NCI-H2171 treated with DMSO at 0.1 percent for 48 hours (cell line): Measurements from ENCODE around the gene MAN1C1.
"Not testable (repeated sequence)": the region's sequence is repeated elsewhere in the genome, so short reads cannot be mapped to it uniquely, and the experiment has no call there.

Experiments used
- DNase-seq: peaks from one replicate; lab custom pipeline; 2025; lab: John Stamatoyannopoulos, UW

The MAN1C1 gene

DNA sequence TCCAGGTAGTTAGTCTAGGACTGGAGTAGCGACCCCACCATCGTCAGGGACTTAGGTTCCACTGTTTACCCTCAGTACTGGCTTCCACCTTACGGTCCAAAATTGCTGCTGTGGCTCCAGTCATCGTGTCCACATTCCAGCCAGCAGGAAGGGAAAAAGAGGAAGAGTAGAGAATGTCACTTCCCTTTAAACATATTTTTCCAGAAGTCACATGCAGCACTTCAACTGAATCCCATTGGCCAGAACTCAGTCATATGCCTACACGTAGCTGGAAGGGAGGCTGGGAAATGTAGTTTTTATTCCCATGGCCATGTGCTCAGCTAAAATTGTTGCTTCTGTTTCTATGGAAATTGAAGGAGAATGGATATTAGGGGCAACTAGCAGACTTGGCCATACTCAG is 99.3 kb downstream of the MAN1C1 start:
- DNase-seq = peak; percentile 54

- DNase-seq = peak; percentile 48
Observed at GRCh38 chr1:25716320-25716719, 99.7 kb downstream of the MAN1C1 start.

- DNase-seq = peak; percentile 53
Observed at GRCh38 chr1:25718732-25719131, 102.1 kb downstream of the MAN1C1 start.

GRCh38 chr1:25720624-25721023 is 104.0 kb downstream of the MAN1C1 start:
- no peak for DNase-seq

GRCh38 chr1:25723250-25723880 is 106.8 kb downstream of the MAN1C1 start:
- no peak for DNase-seq

GRCh38 chr1:25724201-25724600 is 107.6 kb downstream of the MAN1C1 start:
- DNase-seq = no peak

DNA sequence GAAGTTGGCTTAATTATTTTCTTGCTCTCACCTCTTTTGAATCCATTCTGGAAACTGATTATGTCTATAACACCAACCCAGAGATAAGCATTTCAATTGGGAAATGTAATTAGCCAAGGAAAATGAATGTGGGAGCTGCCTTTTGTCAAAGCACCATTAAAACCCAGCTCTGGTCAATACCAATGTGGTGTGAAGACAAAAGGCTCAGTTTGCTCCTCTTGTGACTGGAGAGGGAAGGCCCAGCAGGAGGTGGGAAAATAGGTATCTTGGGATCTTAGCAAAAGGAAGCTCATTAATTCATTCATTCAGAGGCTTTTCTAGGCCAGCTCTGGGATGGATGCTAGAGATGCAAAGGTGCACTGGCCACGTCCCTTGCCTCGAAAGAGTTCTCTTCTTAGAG is 108.4 kb downstream of the MAN1C1 start:
- DNase-seq = no peak

DNA sequence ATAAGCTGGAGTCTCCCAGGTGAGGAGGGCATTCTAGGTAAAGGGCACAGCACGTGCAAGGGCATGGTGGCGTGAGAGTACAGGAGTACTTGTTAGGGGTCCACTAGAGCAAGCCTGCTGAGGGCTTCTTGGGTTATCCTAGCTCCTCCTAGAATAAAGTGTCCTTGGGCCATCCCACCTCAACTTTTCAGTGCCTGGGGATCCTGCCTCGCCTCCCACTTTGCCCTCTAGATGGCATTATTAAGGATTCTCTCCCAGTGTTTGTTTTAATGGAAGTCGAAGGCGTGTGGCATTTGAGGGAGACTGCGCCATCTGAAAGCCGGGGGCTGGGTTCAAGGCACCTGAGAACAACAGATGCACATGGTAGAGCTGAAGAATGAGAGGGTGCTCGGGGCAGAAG is 108.9 kb downstream of the MAN1C1 start:
- no peak for DNase-seq

GRCh38 chr1:25727088-25727487 is 110.5 kb downstream of the MAN1C1 start:
- DNase-seq = no peak

GRCh38 chr1:25727635-25728286 is 111.2 kb downstream of the MAN1C1 start:
- no peak for DNase-seq

DNA sequence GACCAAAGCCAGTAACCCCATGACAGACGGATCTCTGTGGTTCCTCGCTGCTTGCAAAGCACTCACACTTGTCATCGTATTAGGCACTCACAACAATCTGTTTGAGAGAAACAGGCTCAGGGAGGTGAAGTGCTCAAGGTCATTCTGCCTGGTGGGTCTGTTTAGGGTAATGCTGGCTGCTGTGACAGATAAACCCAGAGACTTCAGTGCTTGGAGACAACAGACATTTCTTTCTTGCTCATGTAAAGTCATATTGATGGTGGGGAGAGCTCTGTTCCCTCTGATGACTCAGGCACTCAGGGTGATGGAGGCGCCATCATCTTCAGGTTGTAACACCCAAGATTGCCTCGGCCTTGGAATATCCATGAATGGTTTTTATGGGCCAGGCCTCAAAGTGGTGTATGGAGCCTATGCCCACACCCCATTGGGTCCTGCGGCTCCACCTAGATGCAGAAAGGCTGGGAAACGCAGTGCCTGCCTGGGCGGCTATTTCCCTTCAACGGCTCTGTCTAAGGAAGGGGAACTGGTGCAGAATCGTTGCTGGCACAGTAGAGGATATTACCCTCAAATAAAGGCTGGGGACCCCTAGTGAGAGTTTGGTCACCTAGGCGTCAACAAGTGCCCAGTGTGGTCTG is 111.8 kb downstream of the MAN1C1 start:
- DNase-seq = no peak

- no peak for DNase-seq
Observed at GRCh38 chr1:25729045-25729444, 112.5 kb downstream of the MAN1C1 start.

DNA sequence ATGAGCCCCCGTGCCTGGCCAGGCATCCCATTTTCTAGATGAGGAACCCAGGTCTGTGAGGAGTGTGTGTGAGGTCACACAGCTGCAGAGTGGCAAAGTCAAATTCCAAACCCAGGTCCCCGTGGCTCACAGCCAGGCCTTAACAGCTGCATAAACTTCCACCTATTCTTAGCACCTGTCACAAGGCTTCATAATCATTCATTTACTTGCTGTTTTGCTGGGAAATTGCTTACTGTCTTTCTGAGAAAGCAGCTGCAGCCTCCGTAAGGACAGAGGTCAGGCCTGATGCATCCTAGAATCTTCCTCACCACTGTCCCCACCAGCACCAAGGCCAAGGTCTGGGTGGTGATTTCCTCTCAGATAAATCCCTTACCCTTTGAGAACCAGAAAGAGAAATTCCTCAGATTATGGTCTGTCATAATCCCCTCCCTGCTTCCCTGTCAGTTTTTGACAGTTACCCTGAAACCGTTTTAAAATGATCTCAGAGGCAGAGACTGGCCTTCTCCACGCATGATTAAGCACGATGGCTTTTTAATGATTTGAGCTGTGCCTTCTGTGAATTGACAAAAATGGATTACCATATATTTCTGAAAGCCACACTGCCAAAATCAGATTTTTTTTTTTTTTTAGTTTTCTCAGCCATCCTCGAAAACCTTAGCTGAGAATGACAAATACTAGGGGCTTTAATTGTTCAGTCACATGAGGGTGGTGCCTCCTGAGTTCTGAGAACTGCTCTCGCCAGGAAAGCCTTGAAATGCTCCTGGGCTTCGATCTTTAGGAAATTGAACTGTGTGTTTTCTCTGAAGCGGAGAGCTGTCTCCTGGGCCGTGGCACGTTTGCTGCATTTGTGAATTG is 113.4 kb downstream of the MAN1C1 start:
- peak; percentile 71 for DNase-seq

DNA sequence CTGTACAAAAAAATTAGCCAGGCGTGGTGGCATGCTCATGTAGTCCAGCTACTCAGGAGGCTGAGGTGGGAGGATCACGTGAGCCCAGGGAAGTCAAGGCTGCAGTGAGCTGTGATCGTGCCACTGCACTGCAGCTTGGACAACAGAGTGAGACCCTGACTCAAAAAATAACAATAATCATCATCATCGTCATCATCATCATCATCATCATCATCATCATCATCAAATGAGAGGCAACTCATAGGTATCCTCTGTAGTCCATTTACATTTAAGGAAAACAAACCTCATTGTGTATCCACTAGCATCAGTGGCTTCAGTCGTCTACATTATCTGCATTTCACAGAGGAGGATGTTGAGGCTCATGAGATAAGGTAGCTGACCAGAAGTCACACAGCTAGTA is 114.6 kb downstream of the MAN1C1 start:
- no peak for DNase-seq

- DNase-seq = peak; percentile 61
Observed at GRCh38 chr1:25731626-25732370, 115.2 kb downstream of the MAN1C1 start.

GRCh38 chr1:25732821-25733220 is 116.2 kb downstream of the MAN1C1 start:
- no peak for DNase-seq

DNA sequence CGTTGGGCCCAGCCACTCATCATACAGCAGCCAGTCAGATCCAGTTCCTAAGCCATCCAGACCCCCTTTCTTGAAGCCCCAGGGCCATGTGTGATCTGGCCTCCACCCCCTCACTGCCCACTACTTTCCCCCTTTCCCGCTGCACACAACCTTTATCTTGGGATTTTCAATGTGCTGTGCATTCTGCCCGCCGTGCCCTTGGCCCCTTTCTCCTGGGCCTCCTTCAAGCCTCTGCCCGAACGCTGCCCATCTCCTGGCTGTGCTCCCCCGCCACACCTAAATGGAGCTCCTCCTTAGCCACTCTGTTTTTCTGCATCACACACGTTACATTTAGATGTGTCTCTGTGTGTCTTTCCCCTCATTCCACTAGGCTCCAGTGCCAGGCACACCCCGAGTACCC is 116.7 kb downstream of the MAN1C1 start:
- DNase-seq = no peak

DNA sequence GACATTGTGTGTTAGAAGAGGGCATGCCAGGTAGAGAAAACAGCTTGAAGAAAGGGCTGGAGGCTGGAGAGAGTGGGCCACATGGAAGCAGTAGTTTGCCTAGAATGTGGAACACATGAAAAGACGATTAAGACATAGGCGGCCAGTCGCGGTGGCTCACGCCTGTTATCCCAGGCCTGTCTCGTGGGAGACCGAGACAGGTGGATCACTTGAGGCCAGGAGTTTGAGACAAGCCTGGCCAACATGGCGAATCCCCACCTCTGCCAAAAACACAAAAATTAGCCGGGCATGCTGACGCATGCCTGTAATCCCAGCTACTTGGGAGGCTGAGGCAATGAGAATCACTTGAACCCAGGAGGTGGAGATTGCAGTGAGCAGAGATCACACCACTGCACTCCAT is 118.4 kb downstream of the MAN1C1 start:
- DNase-seq = not testable (repeated sequence)

- no peak for DNase-seq
Observed at GRCh38 chr1:25735956-25736529, 119.5 kb downstream of the MAN1C1 start.

DNA sequence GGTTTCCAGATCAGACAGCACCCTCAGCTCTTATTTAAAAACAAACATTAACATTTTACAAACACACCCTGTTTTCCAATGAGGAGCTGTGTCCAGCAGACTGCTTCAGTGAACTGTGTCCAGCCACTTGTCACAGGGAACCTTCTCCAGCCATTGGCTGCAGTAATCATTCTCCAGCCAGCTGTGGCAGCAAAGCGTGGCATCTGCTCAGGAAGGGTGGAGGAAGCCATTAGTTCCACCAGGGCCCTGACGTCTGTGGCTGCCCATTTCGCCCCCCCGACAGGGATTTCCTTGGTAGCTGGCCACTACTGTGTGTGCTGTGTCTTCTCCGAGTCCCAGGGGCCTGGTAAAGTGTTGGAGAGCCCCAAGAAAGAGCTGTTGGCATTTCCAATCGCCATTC is 120.5 kb downstream of the MAN1C1 start:
- DNase-seq = no peak

GRCh38 chr1:25738499-25738898 is 121.9 kb downstream of the MAN1C1 start:
- DNase-seq = peak; percentile 35
